Kidney epithelial cell (primary cell): ENCODE measurements around the gene P4HB. TPM values are rescaled to one million over a fixed set of nuclear protein-coding genes. Genes with fewer than 3 reads are reported as not detected.

Experiments
- DNase-seq: peaks from one replicate; pipeline ENCODE4 v3.0.0-alpha.2; 2010; ENCODE audit warnings: low read depth
- H3K27me3 ChIP-seq: 2 replicates; pipeline ENCODE4 v1.6.0; 2011; ENCODE audit warnings: low read length; ENCODE audit not compliant: control insufficient read depth, insufficient read depth
- H3K36me3 ChIP-seq: 2 replicates; pipeline ENCODE4 v1.5.1; 2011; ENCODE audit warnings: low read length; ENCODE audit not compliant: control insufficient read depth, insufficient read depth
- H3K4me3 ChIP-seq: 2 replicates; pipeline ENCODE4 v1.5.1; 2011; ENCODE audit warnings: low read depth, mild to moderate bottlenecking, control low read depth, low read length
- total RNA-seq: library from RNA; depleted of rRNA; stranded (reverse); fragments of >200 nt; gene quantifications from 2 replicates; pipeline ENCODE4 v1.2.3, GENCODE V29; 2015
- TF ChIP-seq, protein P1 (sequence below): IDR thresholded peaks from 2 replicates; pipeline ENCODE4 v1.5.1; 2011; ENCODE audit warnings: mild to moderate bottlenecking, moderate library complexity, low read length, control low read depth, inconsistent platforms; ENCODE audit not compliant: insufficient read depth, poor library complexity, severe bottlenecking

P4HB gene
- total RNA-seq, 1 donor from 2014 or later = 870 TPM

GRCh38 chr17:81831957-81832607, 28.3 kb downstream of the P4HB start:
- no peaks in the 10 kb centered on the region for H3K36me3 ChIP-seq
- DNase-seq = no peak
- H3K4me3 ChIP-seq = peak overlapping the region; percentile 55
- H3K27me3 ChIP-seq = no peaks in the 10 kb centered on the region
- TF ChIP-seq, protein P1, sequence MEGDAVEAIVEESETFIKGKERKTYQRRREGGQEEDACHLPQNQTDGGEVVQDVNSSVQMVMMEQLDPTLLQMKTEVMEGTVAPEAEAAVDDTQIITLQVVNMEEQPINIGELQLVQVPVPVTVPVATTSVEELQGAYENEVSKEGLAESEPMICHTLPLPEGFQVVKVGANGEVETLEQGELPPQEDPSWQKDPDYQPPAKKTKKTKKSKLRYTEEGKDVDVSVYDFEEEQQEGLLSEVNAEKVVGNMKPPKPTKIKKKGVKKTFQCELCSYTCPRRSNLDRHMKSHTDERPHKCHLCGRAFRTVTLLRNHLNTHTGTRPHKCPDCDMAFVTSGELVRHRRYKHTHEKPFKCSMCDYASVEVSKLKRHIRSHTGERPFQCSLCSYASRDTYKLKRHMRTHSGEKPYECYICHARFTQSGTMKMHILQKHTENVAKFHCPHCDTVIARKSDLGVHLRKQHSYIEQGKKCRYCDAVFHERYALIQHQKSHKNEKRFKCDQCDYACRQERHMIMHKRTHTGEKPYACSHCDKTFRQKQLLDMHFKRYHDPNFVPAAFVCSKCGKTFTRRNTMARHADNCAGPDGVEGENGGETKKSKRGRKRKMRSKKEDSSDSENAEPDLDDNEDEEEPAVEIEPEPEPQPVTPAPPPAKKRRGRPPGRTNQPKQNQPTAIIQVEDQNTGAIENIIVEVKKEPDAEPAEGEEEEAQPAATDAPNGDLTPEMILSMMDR = no peak

GRCh38 chr17:81831563-81831956, 28.8 kb downstream of the P4HB start:
- TF ChIP-seq, protein P1 = no peak
- DNase-seq = no peak
- Histone ChIP-seq H3K36me3 (no peaks in the 10 kb centered on the region), H3K27me3 (no peaks in the 10 kb centered on the region), H3K4me3 (no peak overlapping the region)

GRCh38 chr17:81829858-81830257, 30.5 kb downstream of the P4HB start:
- Histone ChIP-seq H3K27me3 (no peaks in the 10 kb centered on the region), H3K36me3 (no peaks in the 10 kb centered on the region), H3K4me3 (no peak overlapping the region)
- TF ChIP-seq, protein P1 = no peak
- no peak for DNase-seq

DNA sequence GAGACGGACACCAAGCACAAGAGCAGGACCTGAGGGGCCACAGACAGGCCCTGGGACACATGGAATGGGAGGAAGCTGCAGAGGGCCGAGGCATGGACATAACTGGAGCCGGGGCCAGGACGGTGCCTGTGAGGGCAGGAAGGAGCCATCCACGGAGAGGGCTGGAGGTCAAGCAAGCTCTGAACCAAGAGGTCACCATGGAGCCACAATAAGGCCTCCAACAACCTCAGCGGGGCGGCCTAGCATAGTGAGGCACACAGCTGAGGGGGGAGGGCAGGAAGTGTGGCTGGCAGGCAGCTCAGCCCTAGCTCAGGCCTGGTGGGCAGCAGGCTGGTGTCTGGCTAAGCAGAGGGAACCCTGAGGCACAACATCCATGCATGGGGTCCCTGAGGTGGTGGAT, 31.7 kb downstream of the P4HB start:
- no peak for DNase-seq
- no peak overlapping the region for H3K4me3 ChIP-seq
- TF ChIP-seq, protein P1 = no peak
- H3K27me3 ChIP-seq = no peaks in the 10 kb centered on the region
- no peaks in the 10 kb centered on the region for H3K36me3 ChIP-seq

GRCh38 chr17:81825841-81826466, 34.4 kb downstream of the P4HB start:
- TF ChIP-seq, protein P1 = peak; percentile 14
- H3K36me3 ChIP-seq = peaks cover 1% of the 10 kb centered on the region
- no peak for DNase-seq
- H3K27me3 ChIP-seq = no peaks in the 10 kb centered on the region
- no peak overlapping the region for H3K4me3 ChIP-seq

GRCh38 chr17:81824595-81824994, 35.7 kb downstream of the P4HB start:
- DNase-seq = no peak
- peaks cover under 1% of the 10 kb centered on the region for H3K27me3 ChIP-seq
- H3K4me3 ChIP-seq = no peak overlapping the region
- TF ChIP-seq, protein P1 = no peak
- H3K36me3 ChIP-seq = peaks cover 1% of the 10 kb centered on the region
